ENCODE measurements around the gene PI4KB. TPM values are rescaled to one million over a fixed set of nuclear protein-coding genes. Genes with fewer than 3 reads are reported as not detected.

PI4KB gene
- total and polyA plus RNA-seq, 2 of the 13 experiments (the other 11 are each of a cell fraction or from before 2014, with no cell fraction given), result 19.5 to 29.3 TPM

DNA sequence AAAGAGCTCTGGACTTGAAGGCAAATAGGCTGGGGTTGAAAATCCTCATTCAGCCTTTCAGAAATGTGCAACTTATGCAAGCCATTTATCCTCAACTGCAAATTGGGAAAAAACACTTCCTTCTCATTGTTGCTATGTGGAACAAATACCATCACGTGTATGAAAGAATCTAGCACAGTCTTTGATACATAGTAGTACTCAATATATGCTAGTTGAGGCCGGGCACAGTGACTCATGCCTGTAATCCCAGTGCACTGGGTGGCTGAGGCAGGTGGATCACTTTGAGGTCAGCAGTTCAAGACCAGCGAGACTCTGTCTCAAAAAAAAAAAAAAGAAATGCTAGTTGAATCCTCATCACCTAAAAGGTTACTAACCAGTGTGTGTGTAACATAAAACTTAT lies 8.2 kb downstream of the PI4KB start:
- POLR2A ChIA-PET, result no interaction called here
- H3K79me2 ChIP-seq (ENCODE audit: insufficient read depth, low read length), result no peaks in the 10 kb centered on the region
- TF ChIP-seq ZNF30 (CRISPR knock-in tag; IDR thresholded peaks at IDR 0.05) (no peak), MBD4 (IDR thresholded peaks at IDR 0.05; ENCODE audit: borderline replicate concordance, low read length) (no peak), ZNF121 (CRISPR knock-in tag; IDR thresholded peaks at IDR 0.05) (no peak), TCF7L2 (IDR thresholded peaks at IDR 0.05; ENCODE audit: low read depth, low read length) (no peak), MAFG (CRISPR knock-in tag; IDR thresholded peaks at IDR 0.05) (no peak), ZNF7 (CRISPR knock-in tag; IDR thresholded peaks at IDR 0.05) (no peak), ZNF3 (CRISPR knock-in tag; IDR thresholded peaks at IDR 0.05) (no peak)
- TF ChIP-seq, protein P1, sequence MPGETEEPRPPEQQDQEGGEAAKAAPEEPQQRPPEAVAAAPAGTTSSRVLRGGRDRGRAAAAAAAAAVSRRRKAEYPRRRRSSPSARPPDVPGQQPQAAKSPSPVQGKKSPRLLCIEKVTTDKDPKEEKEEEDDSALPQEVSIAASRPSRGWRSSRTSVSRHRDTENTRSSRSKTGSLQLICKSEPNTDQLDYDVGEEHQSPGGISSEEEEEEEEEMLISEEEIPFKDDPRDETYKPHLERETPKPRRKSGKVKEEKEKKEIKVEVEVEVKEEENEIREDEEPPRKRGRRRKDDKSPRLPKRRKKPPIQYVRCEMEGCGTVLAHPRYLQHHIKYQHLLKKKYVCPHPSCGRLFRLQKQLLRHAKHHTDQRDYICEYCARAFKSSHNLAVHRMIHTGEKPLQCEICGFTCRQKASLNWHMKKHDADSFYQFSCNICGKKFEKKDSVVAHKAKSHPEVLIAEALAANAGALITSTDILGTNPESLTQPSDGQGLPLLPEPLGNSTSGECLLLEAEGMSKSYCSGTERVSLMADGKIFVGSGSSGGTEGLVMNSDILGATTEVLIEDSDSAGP (CRISPR knock-in tag; IDR thresholded peaks at IDR 0.05; ENCODE audit: borderline replicate concordance), result no peak
- TF ChIP-seq, protein P2, sequence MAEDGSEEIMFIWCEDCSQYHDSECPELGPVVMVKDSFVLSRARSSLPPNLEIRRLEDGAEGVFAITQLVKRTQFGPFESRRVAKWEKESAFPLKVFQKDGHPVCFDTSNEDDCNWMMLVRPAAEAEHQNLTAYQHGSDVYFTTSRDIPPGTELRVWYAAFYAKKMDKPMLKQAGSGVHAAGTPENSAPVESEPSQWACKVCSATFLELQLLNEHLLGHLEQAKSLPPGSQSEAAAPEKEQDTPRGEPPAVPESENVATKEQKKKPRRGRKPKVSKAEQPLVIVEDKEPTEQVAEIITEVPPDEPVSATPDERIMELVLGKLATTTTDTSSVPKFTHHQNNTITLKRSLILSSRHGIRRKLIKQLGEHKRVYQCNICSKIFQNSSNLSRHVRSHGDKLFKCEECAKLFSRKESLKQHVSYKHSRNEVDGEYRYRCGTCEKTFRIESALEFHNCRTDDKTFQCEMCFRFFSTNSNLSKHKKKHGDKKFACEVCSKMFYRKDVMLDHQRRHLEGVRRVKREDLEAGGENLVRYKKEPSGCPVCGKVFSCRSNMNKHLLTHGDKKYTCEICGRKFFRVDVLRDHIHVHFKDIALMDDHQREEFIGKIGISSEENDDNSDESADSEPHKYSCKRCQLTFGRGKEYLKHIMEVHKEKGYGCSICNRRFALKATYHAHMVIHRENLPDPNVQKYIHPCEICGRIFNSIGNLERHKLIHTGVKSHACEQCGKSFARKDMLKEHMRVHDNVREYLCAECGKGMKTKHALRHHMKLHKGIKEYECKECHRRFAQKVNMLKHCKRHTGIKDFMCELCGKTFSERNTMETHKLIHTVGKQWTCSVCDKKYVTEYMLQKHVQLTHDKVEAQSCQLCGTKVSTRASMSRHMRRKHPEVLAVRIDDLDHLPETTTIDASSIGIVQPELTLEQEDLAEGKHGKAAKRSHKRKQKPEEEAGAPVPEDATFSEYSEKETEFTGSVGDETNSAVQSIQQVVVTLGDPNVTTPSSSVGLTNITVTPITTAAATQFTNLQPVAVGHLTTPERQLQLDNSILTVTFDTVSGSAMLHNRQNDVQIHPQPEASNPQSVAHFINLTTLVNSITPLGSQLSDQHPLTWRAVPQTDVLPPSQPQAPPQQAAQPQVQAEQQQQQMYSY (CRISPR knock-in tag; IDR thresholded peaks at IDR 0.05), result no peak
- TF ChIP-seq, protein P3, sequence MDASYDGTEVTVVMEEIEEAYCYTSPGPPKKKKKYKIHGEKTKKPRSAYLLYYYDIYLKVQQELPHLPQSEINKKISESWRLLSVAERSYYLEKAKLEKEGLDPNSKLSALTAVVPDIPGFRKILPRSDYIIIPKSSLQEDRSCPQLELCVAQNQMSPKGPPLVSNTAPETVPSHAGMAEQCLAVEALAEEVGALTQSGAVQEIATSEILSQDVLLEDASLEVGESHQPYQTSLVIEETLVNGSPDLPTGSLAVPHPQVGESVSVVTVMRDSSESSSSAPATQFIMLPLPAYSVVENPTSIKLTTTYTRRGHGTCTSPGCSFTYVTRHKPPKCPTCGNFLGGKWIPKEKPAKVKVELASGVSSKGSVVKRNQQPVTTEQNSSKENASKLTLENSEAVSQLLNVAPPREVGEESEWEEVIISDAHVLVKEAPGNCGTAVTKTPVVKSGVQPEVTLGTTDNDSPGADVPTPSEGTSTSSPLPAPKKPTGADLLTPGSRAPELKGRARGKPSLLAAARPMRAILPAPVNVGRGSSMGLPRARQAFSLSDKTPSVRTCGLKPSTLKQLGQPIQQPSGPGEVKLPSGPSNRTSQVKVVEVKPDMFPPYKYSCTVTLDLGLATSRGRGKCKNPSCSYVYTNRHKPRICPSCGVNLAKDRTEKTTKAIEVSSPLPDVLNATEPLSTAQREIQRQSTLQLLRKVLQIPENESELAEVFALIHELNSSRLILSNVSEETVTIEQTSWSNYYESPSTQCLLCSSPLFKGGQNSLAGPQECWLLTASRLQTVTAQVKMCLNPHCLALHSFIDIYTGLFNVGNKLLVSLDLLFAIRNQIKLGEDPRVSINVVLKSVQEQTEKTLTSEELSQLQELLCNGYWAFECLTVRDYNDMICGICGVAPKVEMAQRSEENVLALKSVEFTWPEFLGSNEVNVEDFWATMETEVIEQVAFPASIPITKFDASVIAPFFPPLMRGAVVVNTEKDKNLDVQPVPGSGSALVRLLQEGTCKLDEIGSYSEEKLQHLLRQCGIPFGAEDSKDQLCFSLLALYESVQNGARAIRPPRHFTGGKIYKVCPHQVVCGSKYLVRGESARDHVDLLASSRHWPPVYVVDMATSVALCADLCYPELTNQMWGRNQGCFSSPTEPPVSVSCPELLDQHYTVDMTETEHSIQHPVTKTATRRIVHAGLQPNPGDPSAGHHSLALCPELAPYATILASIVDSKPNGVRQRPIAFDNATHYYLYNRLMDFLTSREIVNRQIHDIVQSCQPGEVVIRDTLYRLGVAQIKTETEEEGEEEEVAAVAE (CRISPR knock-in tag; IDR thresholded peaks at IDR 0.05; ENCODE audit: borderline replicate concordance), result no peak
- TF ChIP-seq, protein P4, sequence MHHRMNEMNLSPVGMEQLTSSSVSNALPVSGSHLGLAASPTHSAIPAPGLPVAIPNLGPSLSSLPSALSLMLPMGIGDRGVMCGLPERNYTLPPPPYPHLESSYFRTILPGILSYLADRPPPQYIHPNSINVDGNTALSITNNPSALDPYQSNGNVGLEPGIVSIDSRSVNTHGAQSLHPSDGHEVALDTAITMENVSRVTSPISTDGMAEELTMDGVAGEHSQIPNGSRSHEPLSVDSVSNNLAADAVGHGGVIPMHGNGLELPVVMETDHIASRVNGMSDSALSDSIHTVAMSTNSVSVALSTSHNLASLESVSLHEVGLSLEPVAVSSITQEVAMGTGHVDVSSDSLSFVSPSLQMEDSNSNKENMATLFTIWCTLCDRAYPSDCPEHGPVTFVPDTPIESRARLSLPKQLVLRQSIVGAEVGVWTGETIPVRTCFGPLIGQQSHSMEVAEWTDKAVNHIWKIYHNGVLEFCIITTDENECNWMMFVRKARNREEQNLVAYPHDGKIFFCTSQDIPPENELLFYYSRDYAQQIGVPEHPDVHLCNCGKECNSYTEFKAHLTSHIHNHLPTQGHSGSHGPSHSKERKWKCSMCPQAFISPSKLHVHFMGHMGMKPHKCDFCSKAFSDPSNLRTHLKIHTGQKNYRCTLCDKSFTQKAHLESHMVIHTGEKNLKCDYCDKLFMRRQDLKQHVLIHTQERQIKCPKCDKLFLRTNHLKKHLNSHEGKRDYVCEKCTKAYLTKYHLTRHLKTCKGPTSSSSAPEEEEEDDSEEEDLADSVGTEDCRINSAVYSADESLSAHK (CRISPR knock-in tag; IDR thresholded peaks at IDR 0.05; ENCODE audit: borderline replicate concordance), result no peak
- TF ChIP-seq, protein P5, sequence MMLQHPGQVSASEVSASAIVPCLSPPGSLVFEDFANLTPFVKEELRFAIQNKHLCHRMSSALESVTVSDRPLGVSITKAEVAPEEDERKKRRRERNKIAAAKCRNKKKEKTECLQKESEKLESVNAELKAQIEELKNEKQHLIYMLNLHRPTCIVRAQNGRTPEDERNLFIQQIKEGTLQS (CRISPR knock-in tag; IDR thresholded peaks at IDR 0.05), result no peak

More for the DNA sequence above, 8.2 kb downstream of the PI4KB start:
- no peak overlapping the region for H3K4me2 ChIP-seq (ENCODE audit: low read depth, low read length)
- H2AFZ ChIP-seq (ENCODE audit: low read length), result no peak overlapping the region
- in situ Hi-C loops (cut with HindIII; ENCODE audit: extremely low pct_ligation_motif_present, low pct_unique_long_range_greater_than_20kb) (no loop called here), intact Hi-C loops (cut with micrococcal nuclease; ENCODE audit: unreplicated experiment) (no loop called here)
- H3K4me3 ChIP-seq (replicated peaks in 1 of 3; ENCODE audit: insufficient read depth in 1 of 3, low read depth in 2 of 3, low read length in 3 of 3), result no peak overlapping the region
- no peak for DNase-seq (ENCODE audit: low spot score)
- no peaks in the 10 kb centered on the region for H4K20me1 ChIP-seq (ENCODE audit: insufficient read depth, low read length)
- ATAC-seq, result no peak
- no TSS peak for BruUV-seq (replicated peaks)
- no peak overlapping the region for H3K9ac ChIP-seq (ENCODE audit: insufficient read depth, low read depth, low read length)
- H3K27me3 ChIP-seq (ENCODE audit: control insufficient read depth in 1 of 2, insufficient read depth in 2 of 2, low read length in 2 of 2), result no peaks in the 10 kb centered on the region
- H3K9me3 ChIP-seq (ENCODE audit: low read length), result no peaks in the 10 kb centered on the region
- peaks cover 12 to 26% of the 10 kb centered on the region in 2 experiments for H3K36me3 ChIP-seq (replicated peaks in 1 of 2; ENCODE audit: control insufficient read depth in 1 of 2, insufficient read depth in 2 of 2, low read length in 2 of 2)
- H3K27ac ChIP-seq (ENCODE audit: extremely low read length, insufficient read depth, low read length), result no peak overlapping the region
- H3K4me1 ChIP-seq (ENCODE audit: insufficient read depth, low read length), result no peaks in the 10 kb centered on the region
- CTCF ChIA-PET (ENCODE audit: low intra/inter-chr PET ratio, low total read pairs), result no interaction called here
- FAIRE-seq, result no peak
- 94% methylated on average over 3 of the region's 3 CpGs for WGBS (ENCODE audit: low lambda C conversion rate)

Data from HepG2 (cell line).